HL-60 (cell line): ENCODE data around the gene DHX16.

Experiments used
- CTCF ChIP-seq: IDR thresholded peaks from one replicate; pipeline ENCODE4 v1.5.1; 2011; ENCODE audit warnings: low read length, control low read depth, inconsistent platforms; ENCODE audit not compliant: insufficient read depth
- POLR2AphosphoS5 ChIP-seq: IDR thresholded peaks from 2 replicates; pipeline ENCODE4 v1.6.1; 2012; ENCODE audit warnings: low read depth
- REST ChIP-seq: IDR thresholded peaks from 2 replicates; pipeline ENCODE4 v1.6.1; 2012; ENCODE audit warnings: low read depth; ENCODE audit not compliant: insufficient replicate concordance

DNA sequence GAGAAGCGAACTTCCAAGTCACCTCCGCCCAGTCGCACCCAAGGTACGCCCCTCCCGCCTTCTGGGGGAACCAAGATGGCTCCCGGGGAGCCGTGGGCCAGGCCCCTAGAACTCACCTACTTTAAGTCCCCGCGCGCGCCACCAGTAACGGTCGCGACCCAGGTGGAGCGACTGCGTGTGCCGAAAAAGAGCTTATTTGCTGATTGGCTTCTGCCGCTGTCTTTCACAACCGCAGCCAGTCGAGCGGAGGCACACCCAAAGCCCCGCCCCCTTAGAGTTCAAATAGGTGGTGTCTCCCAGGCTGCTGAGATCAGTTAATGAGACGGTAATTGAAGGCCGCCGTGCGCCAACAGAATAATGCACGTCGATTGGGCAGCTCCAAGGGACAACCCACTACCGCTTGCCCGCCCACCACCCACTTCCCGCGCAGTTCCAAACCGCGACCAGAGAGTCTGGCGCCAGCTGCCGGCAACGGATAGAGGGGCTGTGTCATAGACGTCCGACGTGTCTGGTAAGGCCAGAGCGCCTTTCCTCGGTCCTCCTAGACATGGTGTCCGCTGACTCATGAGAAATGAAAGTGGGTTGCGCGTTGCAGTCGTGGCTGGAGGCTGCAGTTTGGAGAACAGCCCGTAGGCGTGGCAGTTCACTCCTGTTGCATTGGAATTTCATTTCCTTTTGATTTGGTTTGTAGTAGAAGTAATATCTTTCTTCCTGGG is 44.5 kb upstream of the DHX16 start, which contains the start of gene MDC1:
- TF ChIP-seq REST: peak; percentile 49
- TF ChIP-seq CTCF: peak; percentile 4
- peak; percentile 93 for TF ChIP-seq POLR2AphosphoS5
